GM21515 (cell line): ENCODE measurements around the gene SNUPN.
A peak's percentile ranks its signal among the peaks of the same experiment; 100 is the strongest.

ENCODE experiments used
- ATAC-seq: cut with Tn5 transposase; IDR thresholded peaks from one replicate; pipeline ENCODE4 v1.9.1; 2021; ENCODE audit not compliant: unreplicated experiment

The SNUPN gene

GRCh38 chr15:75625542-75626347, at the start of gene SNUPN:
SNUPN (minus strand) TSS chr15:75625725; CDS start chr15:75621051, 4,674 bp downstream.
- ATAC-seq, result peak; percentile 70

GRCh38 chr15:75674366-75674765, 48.8 kb upstream of the SNUPN start:
- no peak for ATAC-seq

GRCh38 chr15:75673426-75674235, 48.1 kb upstream of the SNUPN start:
- ATAC-seq, result no peak

GRCh38 chr15:75672646-75673425, 47.3 kb upstream of the SNUPN start:
- no peak for ATAC-seq

GRCh38 chr15:75671730-75672602, 46.4 kb upstream of the SNUPN start:
- ATAC-seq, result no peak

GRCh38 chr15:75669879-75670212, 44.3 kb upstream of the SNUPN start:
- no peak for ATAC-seq

- ATAC-seq, result no peak
Measured at GRCh38 chr15:75669191-75669878, 43.8 kb upstream of the SNUPN start.

GRCh38 chr15:75666823-75667501, 41.4 kb upstream of the SNUPN start:
- no peak for ATAC-seq

- no peak for ATAC-seq
Measured at GRCh38 chr15:75663931-75664421, 38.5 kb upstream of the SNUPN start.

GRCh38 chr15:75662823-75663519, 37.4 kb upstream of the SNUPN start:
- ATAC-seq, result no peak

GRCh38 chr15:75661756-75662140, 36.2 kb upstream of the SNUPN start:
- ATAC-seq, result no peak

- no peak for ATAC-seq
Measured at GRCh38 chr15:75661100-75661755, 35.7 kb upstream of the SNUPN start.

- ATAC-seq, result no peak
Measured at GRCh38 chr15:75659928-75660645, 34.6 kb upstream of the SNUPN start.

- no peak for ATAC-seq
Measured at GRCh38 chr15:75659141-75659771, 33.7 kb upstream of the SNUPN start.

GRCh38 chr15:75656813-75657212, 31.3 kb upstream of the SNUPN start:
- ATAC-seq, result no peak

- ATAC-seq, result no peak
Measured at GRCh38 chr15:75656331-75656730, 30.8 kb upstream of the SNUPN start.

- no peak for ATAC-seq
Measured at GRCh38 chr15:75655931-75656330, 30.4 kb upstream of the SNUPN start.
